Stimulated activated CD4-positive, alpha-beta T cell treated with anti-CD3 and anti-CD28 coated beads, Interleukin-1b, Interleukin-23, amount 100 ng/mL, for 24 hours (primary cell): ENCODE results near the gene ARL4A.
"Not testable (repeated sequence)": the region's sequence is repeated elsewhere in the genome, so short reads cannot be mapped to it uniquely, and the experiment has no call there.

ENCODE experiments used
- DNase-seq, 4 experiments: peaks; one replicate each; pipeline ENCODE4 v3.0.0-alpha.2; 2020; ENCODE audit warnings: low read depth in 4 of 4, low spot score in 1 of 4

Gene ARL4A

GRCh38 chr7:12661581-12661980 is 25.9 kb upstream of the ARL4A start:
- no peak for DNase-seq

GRCh38 chr7:12670000-12670729 is 17.3 kb upstream of the ARL4A start:
- no peak for DNase-seq

GRCh38 chr7:12670743-12671520 is 16.5 kb upstream of the ARL4A start:
- no peak for DNase-seq

GRCh38 chr7:12673436-12673835 is 14.0 kb upstream of the ARL4A start:
- not testable (repeated sequence) for DNase-seq

- no peak for DNase-seq
Measured at GRCh38 chr7:12674053-12674452, 13.4 kb upstream of the ARL4A start.

GRCh38 chr7:12674861-12675260 is 12.6 kb upstream of the ARL4A start:
- no peak for DNase-seq

GRCh38 chr7:12683678-12684585 is 3.5 kb upstream of the ARL4A start:
- DNase-seq, result no peak

- DNase-seq, result no peak
Measured at GRCh38 chr7:12684733-12685132, 2.7 kb upstream of the ARL4A start.

- no peak for DNase-seq
Measured at GRCh38 chr7:12685550-12685949, 1.9 kb upstream of the ARL4A start.

GRCh38 chr7:12686234-12686890 is 1.1 kb upstream of the ARL4A start:
- peak; percentile 73 to 88 (median 86) for DNase-seq

GRCh38 chr7:12687718-12688171 is 312 bp downstream of the ARL4A start:
- DNase-seq, result no peak

GRCh38 chr7:12688485-12689170 is 1.2 kb downstream of the ARL4A start:
- DNase-seq, result not testable (repeated sequence)

- DNase-seq, result no peak
Measured at GRCh38 chr7:12689451-12689850, 2.0 kb downstream of the ARL4A start.

- no peak for DNase-seq
Measured at GRCh38 chr7:12690041-12690878, 2.8 kb downstream of the ARL4A start.

GRCh38 chr7:12691388-12691787 is 4.0 kb downstream of the ARL4A start:
- not testable (repeated sequence) for DNase-seq

- no peak for DNase-seq
Measured at GRCh38 chr7:12692035-12692434, 4.6 kb downstream of the ARL4A start.

GRCh38 chr7:12692479-12693259 is 5.2 kb downstream of the ARL4A start:
- no peak for DNase-seq

- no peak for DNase-seq
Measured at GRCh38 chr7:12694817-12695216, 7.4 kb downstream of the ARL4A start.

- DNase-seq, result no peak
Measured at GRCh38 chr7:12695965-12696364, 8.5 kb downstream of the ARL4A start.
